ENCODE data around the gene TCAP.
"Not testable (repeated sequence)": the region's sequence is repeated elsewhere in the genome, so short reads cannot be mapped to it uniquely, and the experiment has no call there.

TCAP gene

GRCh38 chr17:39709998-39710964 lies 45.1 kb downstream of the TCAP start:
- no peaks in the 10 kb centered on the region for H3K4me1 ChIP-seq
- no peaks in the 10 kb centered on the region for H3K36me3 ChIP-seq
- H3K27me3 ChIP-seq: peaks cover 4% of the 10 kb centered on the region; the same call in 1 of the 2 replicates
- H3K4me3 ChIP-seq (ENCODE audit: low read depth, low read length): no peak overlapping the region
- TF ChIP-seq CTCF (IDR thresholded peaks at IDR 0.05; ENCODE audit: low read depth, low read length): no peak
- no peaks in the 10 kb centered on the region for H3K9me3 ChIP-seq
- no peak for DNase-seq

- not testable (repeated sequence) for H3K36me3 ChIP-seq; H3K4me3 ChIP-seq (ENCODE audit: low read depth, low read length); H3K9me3 ChIP-seq; H3K27me3 ChIP-seq; H3K4me1 ChIP-seq; DNase-seq
Observed at GRCh38 chr17:39711071-39711470, 45.9 kb downstream of the TCAP start.

DNA sequence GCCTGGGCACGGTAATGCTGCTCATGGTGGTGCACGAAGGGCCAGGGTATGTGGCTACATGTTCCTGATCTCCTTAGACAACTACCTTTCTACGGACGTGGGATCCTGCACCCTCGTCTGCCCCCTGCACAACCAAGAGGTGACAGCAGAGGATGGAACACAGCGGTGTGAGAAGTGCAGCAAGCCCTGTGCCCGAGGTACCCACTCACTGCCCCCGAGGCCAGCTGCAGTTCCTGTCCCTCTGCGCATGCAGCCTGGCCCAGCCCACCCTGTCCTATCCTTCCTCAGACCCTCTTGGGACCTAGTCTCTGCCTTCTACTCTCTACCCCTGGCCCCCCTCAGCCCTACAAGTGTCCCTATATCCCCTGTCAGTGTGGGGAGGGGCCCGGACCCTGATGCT lies 46.7 kb downstream of the TCAP start:
- DNase-seq: no peak
- no peak for TF ChIP-seq CTCF (IDR thresholded peaks at IDR 0.05; ENCODE audit: low read depth, low read length)
- no peaks in the 10 kb centered on the region for H3K4me1 ChIP-seq
- peaks cover 5% of the 10 kb centered on the region; the same call in 1 of the 2 replicates for H3K27me3 ChIP-seq
- H3K36me3 ChIP-seq: no peaks in the 10 kb centered on the region
- no peaks in the 10 kb centered on the region for H3K9me3 ChIP-seq
- H3K4me3 ChIP-seq (ENCODE audit: low read depth, low read length): no peak overlapping the region

DNA sequence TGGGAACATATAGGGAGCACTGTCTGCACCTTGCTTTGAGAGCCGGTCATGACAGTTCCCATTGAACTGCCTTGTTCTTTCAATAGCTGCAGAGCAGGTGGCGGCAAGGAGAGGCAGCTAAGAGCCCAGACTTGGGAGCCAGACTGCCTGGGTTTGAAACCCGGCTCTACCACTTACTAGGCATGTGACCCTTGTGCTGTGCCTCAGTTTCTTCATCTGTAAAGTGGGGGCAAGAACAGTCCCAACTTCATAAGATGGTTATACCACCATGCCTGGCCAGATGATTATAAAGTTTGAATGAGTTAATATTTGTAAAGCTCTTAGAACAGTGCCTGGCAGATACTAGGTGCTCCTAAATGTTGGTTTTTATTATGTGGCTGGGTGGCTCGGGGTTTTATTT lies 49.1 kb downstream of the TCAP start:
- Histone ChIP-seq H3K27me3 (peaks cover 11% of the 10 kb centered on the region; the same call in 1 of the 2 replicates), H3K9me3 (no peaks in the 10 kb centered on the region), H3K4me1 (no peaks in the 10 kb centered on the region), H3K36me3 (no peaks in the 10 kb centered on the region), H3K4me3 (ENCODE audit: low read depth, low read length) (no peak overlapping the region)
- TF ChIP-seq CTCF (IDR thresholded peaks at IDR 0.05; ENCODE audit: low read depth, low read length): no peak
- DNase-seq: no peak

GRCh38 chr17:39715375-39716072 lies 50.4 kb downstream of the TCAP start:
- Histone ChIP-seq H3K4me1 (no peaks in the 10 kb centered on the region), H3K36me3 (no peaks in the 10 kb centered on the region), H3K4me3 (ENCODE audit: low read depth, low read length) (no peak overlapping the region), H3K9me3 (no peaks in the 10 kb centered on the region), H3K27me3 (peaks cover 11% of the 10 kb centered on the region; the same call in 1 of the 2 replicates)
- no peak for DNase-seq
- TF ChIP-seq CTCF (IDR thresholded peaks at IDR 0.05; ENCODE audit: low read depth, low read length): no peak
